Measurements from ENCODE around the gene CHST8.

CHST8 gene

GRCh38 chr19:33779849-33780248, 158.1 kb downstream of the CHST8 start:
- peaks cover 22% of the 10 kb centered on the region for H3K27me3 ChIP-seq (ENCODE audit: insufficient read depth, poor library complexity, severe bottlenecking)
- no peak overlapping the region for H3K27ac ChIP-seq (ENCODE audit: poor library complexity, severe bottlenecking)
- DNase-seq (ENCODE audit: low spot score) (no peak), ATAC-seq (ENCODE audit: low read depth) (no peak)
- TF ChIP-seq CTCF (IDR thresholded peaks at IDR 0.05; ENCODE audit: poor library complexity, severe bottlenecking) = no peak
- no peaks in the 10 kb centered on the region for H3K36me3 ChIP-seq (ENCODE audit: low read depth)
- H3K4me3 ChIP-seq (ENCODE audit: severe bottlenecking) = no peak overlapping the region
- no peaks in the 10 kb centered on the region for H3K9me3 ChIP-seq (ENCODE audit: severe bottlenecking)
- no peaks in the 10 kb centered on the region for H3K4me1 ChIP-seq (ENCODE audit: insufficient read depth, poor library complexity, severe bottlenecking)

GRCh38 chr19:33780251-33780650, 158.5 kb downstream of the CHST8 start:
- H3K4me1 ChIP-seq (ENCODE audit: insufficient read depth, poor library complexity, severe bottlenecking) = no peaks in the 10 kb centered on the region
- no peak for TF ChIP-seq CTCF (IDR thresholded peaks at IDR 0.05; ENCODE audit: poor library complexity, severe bottlenecking)
- ATAC-seq (ENCODE audit: low read depth) (no peak), DNase-seq (ENCODE audit: low spot score) (no peak)
- peaks cover 22% of the 10 kb centered on the region for H3K27me3 ChIP-seq (ENCODE audit: insufficient read depth, poor library complexity, severe bottlenecking)
- no peak overlapping the region for H3K27ac ChIP-seq (ENCODE audit: poor library complexity, severe bottlenecking)
- no peak overlapping the region for H3K4me3 ChIP-seq (ENCODE audit: severe bottlenecking)
- no peaks in the 10 kb centered on the region for H3K9me3 ChIP-seq (ENCODE audit: severe bottlenecking)
- no peaks in the 10 kb centered on the region for H3K36me3 ChIP-seq (ENCODE audit: low read depth)

DNA sequence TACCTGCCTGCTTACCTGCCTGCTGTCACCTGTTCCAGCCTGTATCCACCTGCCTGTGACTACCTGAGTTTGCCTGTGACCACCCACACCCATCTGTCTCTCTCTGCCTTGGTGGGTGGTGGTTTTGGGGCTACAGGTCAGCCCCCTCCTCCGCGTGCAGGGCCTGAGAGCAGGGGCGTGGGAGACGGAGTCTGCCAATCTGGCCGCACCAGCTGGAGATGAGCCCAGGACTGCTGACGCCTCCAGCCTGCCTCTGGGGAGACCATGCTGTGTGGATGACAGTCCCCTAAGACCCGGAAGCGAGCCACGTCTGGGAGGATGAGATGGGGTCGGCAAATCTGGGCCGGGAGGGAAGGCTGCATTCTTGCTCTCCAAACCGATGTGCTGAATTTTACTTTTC, 159.0 kb downstream of the CHST8 start:
- DNase-seq (ENCODE audit: low spot score) = no peak
- H3K4me3 ChIP-seq (ENCODE audit: severe bottlenecking) = no peak overlapping the region

GRCh38 chr19:33781415-33781935, 159.7 kb downstream of the CHST8 start:
- ATAC-seq (ENCODE audit: low read depth) (no peak), DNase-seq (ENCODE audit: low spot score) (no peak)
- no peak for TF ChIP-seq CTCF (IDR thresholded peaks at IDR 0.05; ENCODE audit: poor library complexity, severe bottlenecking)
- Histone ChIP-seq H3K36me3 (ENCODE audit: low read depth) (no peaks in the 10 kb centered on the region), H3K4me3 (ENCODE audit: severe bottlenecking) (no peak overlapping the region), H3K9me3 (ENCODE audit: severe bottlenecking) (no peaks in the 10 kb centered on the region), H3K27ac (ENCODE audit: poor library complexity, severe bottlenecking) (no peak overlapping the region), H3K27me3 (ENCODE audit: insufficient read depth, poor library complexity, severe bottlenecking) (peaks cover 22% of the 10 kb centered on the region), H3K4me1 (ENCODE audit: insufficient read depth, poor library complexity, severe bottlenecking) (no peaks in the 10 kb centered on the region)

More for the DNA sequence above, 159.0 kb downstream of the CHST8 start:
- Histone ChIP-seq H3K36me3 (ENCODE audit: low read depth) (no peaks in the 10 kb centered on the region), H3K27me3 (ENCODE audit: insufficient read depth, poor library complexity, severe bottlenecking) (peaks cover 22% of the 10 kb centered on the region), H3K4me1 (ENCODE audit: insufficient read depth, poor library complexity, severe bottlenecking) (no peaks in the 10 kb centered on the region), H3K9me3 (ENCODE audit: severe bottlenecking) (no peaks in the 10 kb centered on the region), H3K27ac (ENCODE audit: poor library complexity, severe bottlenecking) (no peak overlapping the region)
- no peak for ATAC-seq (ENCODE audit: low read depth)
- no peak for TF ChIP-seq CTCF (IDR thresholded peaks at IDR 0.05; ENCODE audit: poor library complexity, severe bottlenecking)

- no peak overlapping the region for H3K27ac ChIP-seq (ENCODE audit: poor library complexity, severe bottlenecking)
- H3K36me3 ChIP-seq (ENCODE audit: low read depth) = no peaks in the 10 kb centered on the region
- no peaks in the 10 kb centered on the region for H3K9me3 ChIP-seq (ENCODE audit: severe bottlenecking)
- no peak for TF ChIP-seq CTCF (IDR thresholded peaks at IDR 0.05; ENCODE audit: poor library complexity, severe bottlenecking)
- no peaks in the 10 kb centered on the region for H3K4me1 ChIP-seq (ENCODE audit: insufficient read depth, poor library complexity, severe bottlenecking)
- peaks cover 22% of the 10 kb centered on the region for H3K27me3 ChIP-seq (ENCODE audit: insufficient read depth, poor library complexity, severe bottlenecking)
- H3K4me3 ChIP-seq (ENCODE audit: severe bottlenecking) = no peak overlapping the region
- DNase-seq (ENCODE audit: low spot score) (no peak), ATAC-seq (ENCODE audit: low read depth) (no peak)
Measured at GRCh38 chr19:33781996-33782395, 160.2 kb downstream of the CHST8 start.

All from RWPE2 (cell line).